HEK293 (cell line): ENCODE data around the gene SLC6A6.

ENCODE experiments used
- CTCF ChIP-seq: fragments of 450-650 bp; formaldehyde crosslinking; IDR thresholded peaks from 2 replicates; pipeline ENCODE4 v1.5.1; 2016; ENCODE audit warnings: missing biosample characterization, missing genetic modification characterization
- REPIN1 ChIP-seq: fragments of 450-650 bp; formaldehyde crosslinking; IDR thresholded peaks from 2 replicates; pipeline ENCODE4 v1.5.1; 2017; ENCODE audit warnings: missing biosample characterization, missing genetic modification characterization, low read depth
- ZBTB20 ChIP-seq: fragments of 450-650 bp; formaldehyde crosslinking; IDR thresholded peaks from 2 replicates; pipeline ENCODE4 v1.5.1; 2016; ENCODE audit warnings: missing biosample characterization, missing genetic modification characterization
- ZNF677 ChIP-seq: fragments of 450-650 bp; IDR thresholded peaks from 2 replicates; pipeline ENCODE4 v1.5.0; 2018; ENCODE audit warnings: missing biosample characterization, mild to moderate bottlenecking, missing genetic modification characterization, moderate library complexity
- ZNF76 ChIP-seq: fragments of 450-650 bp; formaldehyde crosslinking; IDR thresholded peaks from 2 replicates; pipeline ENCODE4; 2016; ENCODE audit warnings: low read depth, missing biosample characterization, missing genetic modification characterization, borderline replicate concordance

- no peak for TF ChIP-seq CTCF (tag by site-specific recombination)
- TF ChIP-seq ZBTB20 (tag by site-specific recombination), result no peak
- no peak for TF ChIP-seq REPIN1 (tag by site-specific recombination)
- no peak for TF ChIP-seq ZNF677
- no peak for TF ChIP-seq ZNF76 (tag by site-specific recombination)
Measured at GRCh38 chr3:14436954-14437281, 34.5 kb downstream of the SLC6A6 start.
